Mesenchymal stem cell (in vitro differentiated cells and primary cell): ENCODE results near the gene ITFG1.
"Not testable (repeated sequence)": the region's sequence is repeated elsewhere in the genome, so short reads cannot be mapped to it uniquely, and the experiment has no call there.

ENCODE experiments used
- DNase-seq: peaks from one replicate; pipeline ENCODE4 v3.0.0-alpha.2; 2013
- H2AFZ ChIP-seq: one replicate; pipeline ENCODE4 v1.6.1; 2013; ENCODE audit warnings: low read depth, mild to moderate bottlenecking, control low read depth, inconsistent platforms, low read length, moderate library complexity
- H2AK5ac ChIP-seq: 2 replicates; pipeline ENCODE4 v1.6.1; 2013; ENCODE audit warnings: low read length, moderate library complexity, mild to moderate bottlenecking, inconsistent platforms; ENCODE audit not compliant: severe bottlenecking
- H2BK120ac ChIP-seq: one replicate; pipeline ENCODE4 v1.6.1; 2013; ENCODE audit warnings: low read depth, mild to moderate bottlenecking, inconsistent platforms, low read length, moderate library complexity
- H2BK12ac ChIP-seq, 2 experiments: one replicate each; pipeline ENCODE4 v1.6.1; 2013; ENCODE audit warnings: inconsistent platforms in 2 of 2, low read length in 2 of 2, mild to moderate bottlenecking in 2 of 2, moderate library complexity in 2 of 2, control low read depth in 1 of 2
- H2BK15ac ChIP-seq: one replicate; pipeline ENCODE4 v1.6.1; 2013; ENCODE audit warnings: mild to moderate bottlenecking, low read depth, inconsistent platforms; ENCODE audit not compliant: poor library complexity, severe bottlenecking
- H2BK5ac ChIP-seq: 2 replicates; pipeline ENCODE4 v1.6.1; 2013; ENCODE audit warnings: low read depth, mild to moderate bottlenecking, low read length, control low read depth, inconsistent platforms; ENCODE audit not compliant: poor library complexity, severe bottlenecking
- H3K14ac ChIP-seq, 2 experiments: one replicate each; pipeline ENCODE4 v1.6.1; 2013; ENCODE audit warnings: inconsistent platforms in 2 of 2, low read length in 2 of 2, control low read depth in 1 of 2, mild to moderate bottlenecking in 1 of 2, moderate library complexity in 1 of 2
- H3K18ac ChIP-seq, 2 experiments: one replicate each; pipeline ENCODE4 v1.6.1; 2013; ENCODE audit warnings: inconsistent platforms in 2 of 2, low read length in 2 of 2, control low read depth in 1 of 2, low read depth in 1 of 2, mild to moderate bottlenecking in 1 of 2
- H3K23ac ChIP-seq, 2 experiments: one replicate each; pipeline ENCODE4 v1.6.1; 2013; ENCODE audit warnings: inconsistent platforms in 2 of 2, low read length in 2 of 2, mild to moderate bottlenecking in 2 of 2, moderate library complexity in 2 of 2, control low read depth in 1 of 2
- H3K27ac ChIP-seq: 2 replicates; pipeline ENCODE4 v1.5.1; 2013; ENCODE audit warnings: mild to moderate bottlenecking, moderate library complexity, low read length, control low read depth, inconsistent platforms; ENCODE audit not compliant: poor library complexity, severe bottlenecking
- H3K27me3 ChIP-seq, 2 experiments: 2 replicates each; pipeline versions ENCODE4 v1.6.1 to v1.7.0; 2013; ENCODE audit warnings: low read length in 2 of 2, mild to moderate bottlenecking in 2 of 2, moderate library complexity in 2 of 2, control low read depth in 1 of 2, inconsistent platforms in 1 of 2; ENCODE audit not compliant: control insufficient read depth in 1 of 2, insufficient read depth in 1 of 2
- H3K36me3 ChIP-seq, 2 experiments: 2 replicates each; pipeline versions ENCODE4 v1.6.1 to v1.7.0; 2013; ENCODE audit warnings: low read length in 2 of 2, control low read depth in 1 of 2, inconsistent platforms in 1 of 2, low read depth in 1 of 2, mild to moderate bottlenecking in 1 of 2; ENCODE audit not compliant: insufficient read depth in 2 of 2, control insufficient read depth in 1 of 2
- H3K4ac ChIP-seq, 2 experiments: one replicate each; pipeline ENCODE4 v1.6.1; 2013; ENCODE audit warnings: inconsistent platforms in 2 of 2, low read length in 2 of 2, mild to moderate bottlenecking in 2 of 2, moderate library complexity in 2 of 2, control low read depth in 1 of 2, low read depth in 1 of 2
- H3K4me1 ChIP-seq: 2 replicates; pipeline ENCODE4 v1.6.1; 2013; ENCODE audit warnings: low read depth, low read length, control low read depth; ENCODE audit not compliant: control insufficient read depth, insufficient read depth
- H3K4me2 ChIP-seq: 2 replicates; pipeline ENCODE4 v1.6.1; 2013; ENCODE audit warnings: low read length, mild to moderate bottlenecking, inconsistent platforms; ENCODE audit not compliant: poor library complexity, severe bottlenecking
- H3K4me3 ChIP-seq, 2 experiments: 2 replicates each; pipeline versions ENCODE4 v1.5.1 to v1.7.0; 2013; ENCODE audit warnings: low read length in 2 of 2, mild to moderate bottlenecking in 2 of 2, control low read depth in 1 of 2, low read depth in 1 of 2; ENCODE audit not compliant: insufficient read depth in 1 of 2
- H3K79me1 ChIP-seq: replicated peaks from 2 replicates; pipeline ENCODE4 v1.6.1; 2013; ENCODE audit warnings: mild to moderate bottlenecking, control low read depth, low read length, inconsistent platforms; ENCODE audit not compliant: poor library complexity, severe bottlenecking
- H3K9ac ChIP-seq: 2 replicates; pipeline ENCODE4 v1.7.0; 2013; ENCODE audit warnings: mild to moderate bottlenecking, low read length, moderate library complexity
- H3K9me3 ChIP-seq: 2 replicates; pipeline ENCODE4 v1.7.0; 2013; ENCODE audit warnings: mild to moderate bottlenecking, low read length; ENCODE audit not compliant: control insufficient read depth
- H4K8ac ChIP-seq: one replicate; pipeline ENCODE4 v1.6.1; 2013; ENCODE audit warnings: inconsistent platforms, mild to moderate bottlenecking, low read length, moderate library complexity
- H4K91ac ChIP-seq: one replicate; pipeline ENCODE4 v1.6.1; 2013; ENCODE audit warnings: mild to moderate bottlenecking, low read length, inconsistent platforms
- WGBS: methylation state at CpG from one replicate; pipeline ENCODE4 v1.1.7; 2013; ENCODE audit warnings: mixed read lengths; 5-methylcytosine and 5-hydroxymethylcytosine counted together

ITFG1 gene

GRCh38 chr16:47156680-47157215, 304.1 kb downstream of the ITFG1 start:
- no peaks in the 10 kb centered on the region for H3K27me3 ChIP-seq
- H4K8ac ChIP-seq = no peak overlapping the region
- H2BK12ac ChIP-seq = no peak overlapping the region
- H3K4me3 ChIP-seq = no peak overlapping the region
- no peaks in the 10 kb centered on the region for H3K79me1 ChIP-seq
- H2BK5ac ChIP-seq = no peak overlapping the region
- H2AFZ ChIP-seq = no peak overlapping the region
- H3K14ac ChIP-seq = no peak overlapping the region
- no peak for DNase-seq
- WGBS = 94% methylated on average over 3 of the region's 3 CpGs
- no peaks in the 10 kb centered on the region for H3K4me1 ChIP-seq
- no peak overlapping the region for H3K4ac ChIP-seq
- no peak overlapping the region for H2BK15ac ChIP-seq
- H3K36me3 ChIP-seq = peaks cover 3 to 63% of the 10 kb centered on the region in 2 experiments
- no peak overlapping the region for H3K4me2 ChIP-seq
- no peak overlapping the region for H3K9ac ChIP-seq
- no peak overlapping the region for H3K18ac ChIP-seq
- H3K27ac ChIP-seq = no peak overlapping the region
- H2BK120ac ChIP-seq = no peak overlapping the region
- H2AK5ac ChIP-seq = no peak overlapping the region
- peaks cover 9% of the 10 kb centered on the region for H3K9me3 ChIP-seq
- H4K91ac ChIP-seq = no peak overlapping the region
- no peak overlapping the region for H3K23ac ChIP-seq

GRCh38 chr16:47152501-47152900, 308.4 kb downstream of the ITFG1 start:
- WGBS = 99% methylated on average over 8 of the region's 9 CpGs
- H2BK5ac ChIP-seq, H3K23ac ChIP-seq, H2BK15ac ChIP-seq, H2AK5ac ChIP-seq, DNase-seq, H3K14ac ChIP-seq, H3K9ac ChIP-seq, H2BK120ac ChIP-seq, H4K91ac ChIP-seq, H3K4me3 ChIP-seq, H2AFZ ChIP-seq, H3K9me3 ChIP-seq, H3K27ac ChIP-seq, H4K8ac ChIP-seq, H3K79me1 ChIP-seq, H3K18ac ChIP-seq, H3K4me1 ChIP-seq, H3K4ac ChIP-seq, H3K4me2 ChIP-seq, H3K27me3 ChIP-seq, H2BK12ac ChIP-seq: not testable (repeated sequence)
- peaks cover 0 to 33% of the 10 kb centered on the region in 2 experiments for H3K36me3 ChIP-seq

- H3K9me3 ChIP-seq = peaks cover 9% of the 10 kb centered on the region
- H3K27me3 ChIP-seq = peaks cover 0 to 2% of the 10 kb centered on the region in 2 experiments
- no peak overlapping the region for H2BK12ac ChIP-seq
- no peak overlapping the region for H3K9ac ChIP-seq
- no peak overlapping the region for H3K18ac ChIP-seq
- peaks cover 0 to 22% of the 10 kb centered on the region in 2 experiments for H3K36me3 ChIP-seq
- H3K4me2 ChIP-seq = no peak overlapping the region
- no peak overlapping the region for H2BK5ac ChIP-seq
- H3K79me1 ChIP-seq = no peaks in the 10 kb centered on the region
- no peak overlapping the region for H4K8ac ChIP-seq
- H3K23ac ChIP-seq = no peak overlapping the region
- DNase-seq = no peak
- no peak overlapping the region for H3K4ac ChIP-seq
- no peak overlapping the region for H4K91ac ChIP-seq
- no peak overlapping the region for H3K4me3 ChIP-seq
- no peak overlapping the region for H2BK15ac ChIP-seq
- no peak overlapping the region for H2AFZ ChIP-seq
- H2BK120ac ChIP-seq = no peak overlapping the region
- no peak overlapping the region for H2AK5ac ChIP-seq
- H3K4me1 ChIP-seq = no peaks in the 10 kb centered on the region
- no peak overlapping the region for H3K14ac ChIP-seq
- WGBS = 95% methylated on average over 3 of the region's 3 CpGs
- no peak overlapping the region for H3K27ac ChIP-seq
Measured at GRCh38 chr16:47150067-47150466, 310.8 kb downstream of the ITFG1 start.

GRCh38 chr16:47144559-47144877, 316.3 kb downstream of the ITFG1 start:
- H2AK5ac ChIP-seq = no peak overlapping the region
- H3K4me3 ChIP-seq = peak overlapping the region; percentile 62 to 73
- H2BK5ac ChIP-seq = no peak overlapping the region
- no peaks in the 10 kb centered on the region for H3K36me3 ChIP-seq
- H2BK120ac ChIP-seq = no peak overlapping the region
- H3K14ac ChIP-seq = no peak overlapping the region
- H2BK15ac ChIP-seq = no peak overlapping the region
- no peak overlapping the region for H3K4ac ChIP-seq
- H3K9me3 ChIP-seq = no peaks in the 10 kb centered on the region
- no peak for DNase-seq
- no peak overlapping the region for H3K9ac ChIP-seq
- H3K4me1 ChIP-seq = peaks cover 11% of the 10 kb centered on the region
- H4K91ac ChIP-seq = no peak overlapping the region
- peak overlapping the region; percentile 43 for H2AFZ ChIP-seq
- peaks cover 0 to 11% of the 10 kb centered on the region in 2 experiments for H3K27me3 ChIP-seq
- H3K18ac ChIP-seq = no peak overlapping the region
- no peak overlapping the region for H2BK12ac ChIP-seq
- H4K8ac ChIP-seq = peak overlapping the region; percentile 40
- WGBS = 19% methylated on average over 10 of the region's 10 CpGs
- peak overlapping the region in 1 of 2 experiments; percentile 10 for H3K23ac ChIP-seq
- H3K79me1 ChIP-seq = no peaks in the 10 kb centered on the region
- peak overlapping the region; percentile 91 for H3K4me2 ChIP-seq
- H3K27ac ChIP-seq = no peak overlapping the region
